ENCODE results near the gene MS4A4E. TPM values are rescaled to one million over a fixed set of nuclear protein-coding genes. Genes with fewer than 3 reads are reported as not detected.

MS4A4E gene
- total and polyA plus RNA-seq, 2 of the 8 experiments (the other 6 are each of a cell fraction or from before 2014, with no cell fraction given), result not detected

DNA sequence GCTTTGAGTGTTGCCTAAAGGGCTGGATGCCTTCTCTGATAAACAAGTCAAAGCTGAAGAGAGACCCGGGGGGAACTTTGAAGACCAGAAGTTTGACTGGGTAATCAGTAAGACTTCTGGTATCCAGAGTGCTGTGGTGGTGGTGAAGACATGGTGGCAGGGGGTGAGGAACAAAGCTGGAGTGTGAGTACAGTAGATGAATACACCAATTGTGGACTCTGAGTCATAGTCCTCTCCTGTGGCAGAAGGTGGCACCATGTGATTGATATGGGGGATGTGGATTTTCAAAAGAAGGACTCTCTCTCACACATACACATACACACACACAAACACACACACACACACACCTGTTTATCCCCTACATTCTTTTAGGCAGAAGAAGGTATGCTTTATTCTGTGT is 72.4 kb downstream of the MS4A4E start (continued):
- TF ChIP-seq RNF2 (IDR thresholded peaks at IDR 0.05; ENCODE audit: borderline replicate concordance, low read depth, low read length, missing control alignments, poor library complexity, severe bottlenecking), result no peak
- no peak for TF ChIP-seq TCF12 (IDR thresholded peaks at IDR 0.05; ENCODE audit: low read depth, low read length)
- no peak for TF ChIP-seq SP4 (IDR thresholded peaks at IDR 0.05; ENCODE audit: low read length)
- no peak for TF ChIP-seq SUZ12 (IDR thresholded peaks at IDR 0.05; ENCODE audit: low read length)
